HG03175 (cell line): ENCODE results near the gene CMC4.
A peak's percentile ranks its signal among the peaks of the same experiment; 100 is the strongest.

Experiments
- ATAC-seq: cut with Tn5 transposase; IDR thresholded peaks from one replicate; pipeline ENCODE4 v1.9.1; 2021; ENCODE audit warnings: mild to moderate bottlenecking, moderate library complexity; ENCODE audit not compliant: unreplicated experiment

CMC4 gene

DNA sequence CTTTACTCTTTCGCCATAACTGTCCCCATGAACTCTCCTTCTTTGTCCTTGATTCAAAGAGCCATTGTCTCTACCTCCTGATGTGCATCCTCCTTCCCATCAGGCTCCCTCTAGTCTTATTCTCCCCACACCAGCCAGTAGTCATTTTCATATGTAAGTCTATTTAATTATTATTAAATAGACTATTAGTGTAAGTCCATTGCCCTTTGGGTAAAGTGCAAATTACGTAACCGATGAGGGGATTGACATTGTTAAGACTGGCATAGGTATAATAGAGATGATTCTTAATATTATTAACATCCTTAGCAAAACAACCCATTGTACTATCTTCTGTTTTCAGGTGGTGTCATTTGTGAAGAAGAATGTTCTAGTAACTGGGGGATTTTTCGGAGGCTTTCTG lies 16.7 kb downstream of the CMC4 start:
- ATAC-seq = no peak

DNA sequence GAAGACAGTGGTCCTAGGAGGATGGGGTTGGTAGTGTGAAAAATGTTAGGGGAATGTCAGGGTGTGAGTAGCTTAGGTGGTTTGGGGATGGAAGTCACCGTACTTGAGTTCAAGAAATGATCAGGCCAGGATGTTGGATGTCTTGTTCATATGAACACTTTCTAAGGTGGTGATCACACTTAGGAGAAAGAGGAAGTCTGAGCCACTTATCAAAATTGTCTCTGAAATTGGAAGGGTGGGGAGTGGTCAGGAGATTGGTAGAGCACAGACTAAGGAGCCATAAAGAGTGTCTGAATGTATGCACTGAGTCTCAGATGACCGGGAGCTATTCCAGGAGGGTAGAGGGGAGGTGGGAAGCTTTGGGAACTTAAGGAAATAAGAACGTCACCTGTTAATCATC lies 17.3 kb downstream of the CMC4 start:
- ATAC-seq = no peak

DNA sequence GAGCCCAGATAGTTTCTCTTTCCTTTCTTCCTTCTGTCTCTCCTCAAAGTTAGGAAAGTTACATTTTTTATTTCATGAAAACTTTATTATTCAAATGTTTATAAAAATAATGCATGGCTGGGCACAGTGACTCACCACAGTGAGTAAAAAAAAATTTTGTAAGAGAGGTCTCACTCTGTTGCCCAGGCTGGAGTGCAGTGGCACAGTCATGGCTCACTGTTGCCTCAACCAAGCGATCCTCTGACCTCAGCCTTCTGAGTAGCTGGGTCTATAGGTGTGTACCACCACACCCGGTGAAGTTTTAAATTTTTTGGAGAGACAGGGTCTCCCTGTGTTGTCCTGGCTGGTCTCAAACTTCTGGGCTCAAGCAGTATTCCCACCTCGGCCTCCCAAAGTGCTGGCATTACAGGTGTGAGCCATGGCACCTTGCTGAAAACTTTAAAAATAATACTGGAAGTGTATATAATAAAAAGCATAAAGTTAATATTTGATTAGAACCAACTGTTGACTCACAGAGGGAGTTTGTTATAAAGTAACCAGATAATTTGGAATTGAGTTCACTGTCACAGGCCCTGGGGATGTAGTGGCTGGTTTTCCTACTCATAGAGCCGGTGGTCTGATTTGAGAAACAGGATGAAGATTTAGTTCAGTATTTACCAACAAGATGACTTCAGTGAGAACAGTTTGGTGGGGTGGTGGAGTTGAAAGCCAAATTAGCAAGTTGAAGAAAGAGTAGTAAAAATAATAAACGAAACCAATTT lies 18.0 kb downstream of the CMC4 start:
- ATAC-seq = no peak

DNA sequence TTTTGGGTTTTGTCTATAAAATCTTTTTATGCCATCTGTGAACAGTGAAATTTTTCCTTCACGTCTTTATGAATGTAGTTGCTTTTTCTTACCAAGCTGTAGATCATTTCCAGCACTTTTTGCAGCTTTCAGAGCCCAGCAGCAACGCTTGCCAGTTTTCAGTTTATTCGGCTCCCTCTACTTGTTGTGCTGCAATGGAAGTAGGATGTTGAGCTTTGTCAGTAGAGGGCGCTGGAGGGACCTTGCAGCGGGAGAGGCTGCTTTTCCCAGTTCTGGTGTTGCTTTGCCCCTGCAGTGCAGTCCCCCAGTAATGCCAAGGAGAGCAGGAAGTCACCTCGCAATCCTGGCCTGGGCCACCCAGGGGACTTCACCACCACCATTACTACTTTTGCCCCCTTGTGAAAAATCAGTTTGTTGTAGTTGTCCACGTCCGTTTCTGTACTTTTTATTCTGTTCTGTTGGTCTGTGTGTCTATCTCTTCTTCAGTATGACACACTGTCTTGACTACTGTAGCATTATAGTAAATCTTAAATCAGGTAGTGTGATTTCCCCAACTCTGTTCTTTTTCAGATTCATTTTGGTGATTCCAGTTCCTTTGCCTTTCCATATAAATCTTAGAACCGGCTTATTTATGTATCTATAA lies 21.8 kb downstream of the CMC4 start:
- ATAC-seq = no peak

DNA sequence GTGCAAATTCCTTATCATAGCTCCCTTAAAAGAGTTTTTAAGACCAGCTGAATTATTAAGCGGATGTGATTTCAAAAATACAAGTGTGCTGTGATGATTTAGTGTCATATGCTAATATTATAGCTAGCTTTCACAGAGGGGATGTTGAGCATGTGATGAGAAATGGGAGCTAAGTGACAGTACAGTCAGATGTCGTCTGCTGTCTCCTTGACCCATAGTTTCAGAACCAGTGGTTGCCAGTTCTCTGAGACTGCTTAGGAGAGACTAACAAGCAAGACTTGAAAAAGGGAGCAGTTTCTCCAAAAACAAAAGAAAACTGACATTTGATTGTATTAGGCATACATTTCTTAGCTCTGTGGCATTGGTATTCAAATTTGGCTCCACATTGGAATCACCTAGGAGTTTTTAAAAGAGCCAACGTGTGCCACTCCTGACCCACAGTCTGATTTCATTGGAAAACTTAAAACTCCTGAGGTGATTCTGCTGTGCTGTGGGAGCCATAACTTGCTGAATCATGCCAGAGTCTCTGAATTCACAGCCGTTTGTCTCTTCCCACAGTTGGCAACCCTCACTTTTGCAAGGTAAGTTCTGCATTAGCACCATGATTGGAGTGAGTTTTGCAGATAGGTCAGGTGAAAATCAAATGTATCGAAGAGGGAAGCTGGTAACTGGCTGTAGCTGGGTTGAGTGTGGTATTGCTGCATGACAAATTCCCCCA lies 24.0 kb downstream of the CMC4 start:
- no peak for ATAC-seq

DNA sequence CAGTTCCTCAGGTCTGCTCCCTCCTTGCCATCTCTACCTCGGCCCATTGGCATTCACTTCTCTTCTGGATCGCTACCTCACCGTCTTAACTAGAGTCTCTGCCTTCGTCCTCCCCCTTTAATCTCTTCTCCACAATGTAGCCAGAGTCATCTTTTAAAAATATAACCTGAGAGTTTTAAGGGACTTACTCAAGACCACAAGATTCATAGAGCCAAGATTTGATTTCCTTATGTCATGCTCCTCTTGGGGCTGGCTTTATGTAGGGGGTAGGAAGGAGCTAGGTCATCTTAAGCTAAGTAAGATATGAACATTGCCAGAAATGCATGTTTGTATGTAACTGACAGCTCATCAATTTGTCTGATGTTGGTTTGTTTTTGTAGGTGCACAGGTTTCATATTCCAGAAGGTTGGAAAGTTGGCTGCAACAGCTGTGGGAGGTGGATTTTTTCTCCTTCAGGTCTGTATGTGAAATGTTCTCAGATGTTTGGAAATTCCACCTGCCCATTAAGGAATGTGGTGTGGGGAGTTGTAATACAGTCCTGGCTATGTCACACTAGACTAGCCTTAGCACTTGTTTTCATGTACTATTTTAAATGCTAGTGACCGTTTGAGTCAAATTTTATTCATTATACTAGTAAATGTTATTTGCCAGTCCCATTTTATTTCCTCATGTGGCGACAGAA lies 24.7 kb downstream of the CMC4 start:
- no peak for ATAC-seq

DNA sequence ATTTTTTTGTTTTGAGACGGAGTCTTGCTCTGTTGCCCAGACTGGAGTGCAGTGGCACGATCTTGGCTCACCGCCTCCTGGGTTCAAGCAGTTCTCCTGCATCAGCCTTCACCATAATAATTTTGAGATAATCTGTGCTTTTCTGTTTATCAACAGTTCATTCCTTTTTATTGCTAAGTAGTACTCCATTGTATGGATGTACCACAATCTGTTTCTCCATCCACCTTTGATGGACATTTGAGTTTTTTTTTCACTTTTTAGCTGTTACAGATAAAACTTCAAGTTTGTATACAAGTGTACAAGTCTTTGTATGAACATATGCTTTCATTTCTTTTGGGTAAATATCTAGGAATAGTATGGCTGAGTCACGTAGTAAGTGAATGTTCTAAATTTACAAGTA lies 35.2 kb downstream of the CMC4 start:
- ATAC-seq = no peak

DNA sequence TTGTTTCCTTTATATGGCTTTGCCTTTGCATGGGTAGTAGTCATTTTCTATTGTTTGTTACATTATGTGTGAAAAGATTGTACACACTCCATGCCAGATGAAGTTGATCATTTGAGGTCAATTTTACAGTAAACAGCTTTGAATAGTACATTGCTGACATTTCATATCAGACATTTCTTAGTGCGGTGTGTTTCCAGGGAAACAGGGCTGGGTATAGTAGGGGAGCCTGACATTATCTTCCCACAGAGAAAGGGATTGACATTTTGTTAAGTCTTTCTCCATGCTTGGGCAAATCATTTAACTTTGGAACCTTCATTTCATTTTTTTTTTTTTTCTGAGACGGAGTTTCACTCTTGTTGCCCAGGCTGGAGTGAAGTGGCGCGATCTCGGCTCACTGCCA lies 39.3 kb downstream of the CMC4 start:
- ATAC-seq = no peak

DNA sequence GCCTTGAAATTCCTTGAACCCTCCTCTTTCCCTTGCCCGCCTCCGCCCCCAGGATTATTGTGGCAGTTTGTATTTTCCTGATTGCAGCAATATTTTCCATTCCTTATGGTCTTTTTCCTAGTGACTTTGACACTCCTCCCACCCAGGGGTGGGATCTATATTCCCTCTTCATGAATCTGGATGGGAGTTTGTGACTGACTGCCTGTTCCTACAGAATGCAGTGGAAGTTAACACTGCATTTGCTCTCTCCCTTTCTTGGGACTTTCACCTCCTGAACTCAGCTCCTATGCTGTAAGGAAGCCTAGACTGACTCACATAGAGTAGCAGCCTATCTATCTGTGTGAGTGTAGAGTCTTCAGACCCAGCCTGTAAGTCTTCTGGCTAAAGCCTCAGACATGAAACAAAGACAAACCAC lies 42.1 kb downstream of the CMC4 start:
- ATAC-seq = no peak

DNA sequence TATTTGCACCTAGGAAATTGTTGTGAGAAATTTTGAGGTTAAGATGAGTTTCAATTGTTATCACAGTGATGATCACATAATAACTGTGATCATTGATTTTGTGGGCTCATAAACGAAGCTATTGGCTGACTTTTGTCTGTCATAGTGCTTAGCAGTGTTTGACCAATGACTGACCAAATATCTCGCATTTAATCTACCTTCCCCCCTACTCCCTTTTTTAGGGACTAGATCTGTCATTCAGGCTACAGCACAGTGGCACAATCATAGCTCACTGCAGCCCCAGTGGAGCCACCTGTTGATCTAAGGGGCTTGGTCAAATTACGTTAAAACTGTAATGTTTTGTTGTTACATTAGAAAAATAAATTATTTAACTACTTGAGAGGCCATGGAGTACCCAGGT lies 42.8 kb downstream of the CMC4 start:
- ATAC-seq = no peak

DNA sequence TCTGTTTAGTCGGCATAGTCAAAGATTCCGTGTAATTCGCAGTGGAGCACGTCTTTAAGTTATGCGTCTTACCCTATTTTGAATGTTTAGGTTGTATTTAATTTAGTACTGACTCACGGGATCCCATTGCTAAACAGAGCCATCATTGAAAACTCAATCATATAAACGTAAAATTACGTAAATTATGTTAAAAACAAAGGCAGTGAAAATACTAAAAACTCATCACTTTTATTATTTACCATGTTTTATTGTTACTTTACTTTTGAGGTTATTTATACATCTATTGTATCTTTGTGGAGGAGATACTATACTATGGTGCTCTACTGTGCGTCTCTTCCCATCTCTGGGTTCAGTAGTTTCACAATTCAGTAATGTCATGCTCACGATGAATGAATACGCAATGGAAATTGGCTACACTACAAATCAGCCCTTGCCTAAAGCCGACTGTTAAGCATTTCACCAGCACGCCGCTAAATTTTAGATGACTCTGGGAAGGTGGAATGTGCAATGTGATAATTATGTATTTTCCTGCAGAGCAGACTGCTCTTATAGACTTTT lies 43.3 kb downstream of the CMC4 start:
- no peak for ATAC-seq

DNA sequence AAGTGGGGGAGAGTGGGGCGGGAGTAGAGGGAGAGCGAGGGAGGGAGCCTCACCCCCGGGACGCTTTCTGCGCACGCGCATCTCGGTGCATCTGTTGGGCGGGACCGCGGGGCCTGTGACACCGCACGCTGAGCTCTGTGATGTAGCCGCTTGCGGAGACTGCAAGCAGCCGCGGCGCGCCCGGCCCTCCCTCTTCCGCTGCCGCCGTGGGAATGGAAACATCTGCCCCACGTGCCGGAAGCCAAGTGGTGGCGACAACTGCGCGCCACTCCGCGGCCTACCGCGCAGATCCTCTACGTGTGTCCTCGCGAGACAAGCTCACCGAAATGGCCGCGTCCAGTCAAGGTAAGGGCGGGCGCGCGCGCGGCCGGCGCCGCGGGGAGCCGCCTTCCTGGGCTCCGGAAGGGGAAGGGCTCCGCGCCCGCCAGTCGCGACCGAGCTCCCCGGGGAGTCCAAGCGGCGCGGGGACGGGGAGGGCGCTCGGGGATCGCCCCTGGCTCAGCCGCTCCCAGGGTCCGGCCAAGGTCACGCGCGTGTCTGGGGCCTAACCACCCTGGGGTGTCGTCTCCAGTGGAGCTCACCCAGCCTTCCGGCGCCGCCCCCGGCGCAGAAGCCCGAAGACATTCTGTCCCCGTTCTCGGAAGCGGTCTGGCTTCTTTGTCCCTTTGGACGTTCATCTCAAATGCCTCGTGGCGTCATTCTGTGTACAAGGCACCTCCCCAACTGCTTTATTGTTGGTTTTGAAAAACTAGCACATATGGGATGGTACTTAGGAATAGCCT lies 44.0 kb downstream of the CMC4 start, which contains the start of gene FUNDC2:
Gene FUNDC2, plus strand, starts transcription at position 118 of the 782 bp plus-strand sequence. Its CDS starts 95 bp downstream, at position 213.
- ATAC-seq = peak; percentile 91

DNA sequence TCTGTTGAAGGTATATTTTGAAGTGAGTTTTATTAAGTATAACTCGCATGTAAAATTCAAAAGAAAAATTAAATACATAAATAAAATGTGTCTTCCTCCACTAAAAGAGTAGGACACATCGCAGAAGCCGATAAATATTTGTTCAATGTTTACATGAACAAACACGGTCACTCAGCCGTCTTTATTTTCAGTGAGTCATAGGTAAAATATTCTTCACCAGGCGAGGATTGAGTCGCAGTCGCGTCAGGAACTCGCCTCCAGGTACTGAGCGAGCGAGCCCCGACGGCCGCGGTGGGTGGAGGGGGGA lies 44.6 kb downstream of the CMC4 start:
- no peak for ATAC-seq

DNA sequence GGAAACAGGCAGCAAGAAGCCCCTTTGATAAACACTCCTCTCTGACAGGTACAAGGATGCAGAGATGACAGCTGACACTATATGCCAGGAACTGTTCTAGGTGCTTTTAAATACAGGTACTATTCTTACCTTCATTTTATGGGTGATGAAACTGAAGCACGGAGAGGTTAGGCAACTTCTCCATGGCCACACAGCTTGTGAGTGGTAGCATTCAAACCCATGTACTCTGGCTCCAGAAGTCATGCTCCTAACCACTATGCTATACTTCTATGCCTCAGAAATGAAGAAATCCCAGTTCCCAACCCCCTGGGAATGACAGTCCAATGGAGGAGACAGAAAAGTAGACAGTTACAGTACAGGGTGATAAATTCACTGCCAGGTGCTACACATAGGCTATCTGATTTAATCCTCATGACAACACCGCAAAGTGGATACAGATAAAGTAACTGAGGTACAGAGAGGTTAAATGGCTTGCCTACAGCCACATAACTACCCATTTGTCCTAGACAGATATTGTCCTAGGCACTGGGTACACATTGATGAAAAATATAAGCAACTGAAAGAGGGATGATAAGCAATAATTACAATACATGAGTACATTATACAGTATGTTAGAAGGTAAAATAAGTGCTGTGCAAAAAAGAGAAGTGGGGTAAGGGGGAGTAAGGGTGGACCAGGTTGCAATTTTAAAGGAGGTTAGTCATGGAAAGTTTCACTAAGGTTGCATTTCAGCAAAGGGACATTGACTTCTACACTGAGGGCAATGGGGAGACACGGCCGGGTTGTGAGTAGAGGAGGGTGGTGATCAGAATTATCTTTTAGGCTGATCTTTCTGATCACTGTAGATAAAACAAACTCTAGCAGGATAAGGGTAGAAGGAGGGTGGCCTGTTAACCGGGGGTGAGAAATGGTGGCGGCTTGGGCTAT lies 46.8 kb downstream of the CMC4 start:
- ATAC-seq = no peak

DNA sequence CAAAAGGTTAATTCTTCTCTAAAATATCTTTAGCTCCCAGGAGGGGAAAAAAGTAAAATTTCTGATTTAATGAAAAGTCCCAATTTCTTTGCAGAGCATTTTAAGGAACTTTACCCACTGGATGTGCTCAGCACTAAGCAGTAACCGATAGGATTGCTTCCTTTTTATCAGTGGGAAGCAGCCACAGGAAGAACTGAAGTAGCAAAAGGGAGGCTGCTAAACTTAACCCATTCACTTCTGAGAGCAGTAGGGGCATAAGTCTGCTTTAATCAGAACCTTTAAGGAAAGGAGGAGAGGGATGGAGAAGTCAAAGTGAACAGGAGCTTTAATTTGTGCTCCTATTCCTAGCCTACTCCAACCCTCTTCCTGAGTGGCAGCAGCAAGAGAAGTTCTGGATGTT lies 48.4 kb downstream of the CMC4 start, which contains the start of gene F8:
Gene F8, minus strand, starts transcription at position 139 of the 400 bp plus-strand sequence. CDS start 171 bp downstream, outside the sequence.
- ATAC-seq = no peak

DNA sequence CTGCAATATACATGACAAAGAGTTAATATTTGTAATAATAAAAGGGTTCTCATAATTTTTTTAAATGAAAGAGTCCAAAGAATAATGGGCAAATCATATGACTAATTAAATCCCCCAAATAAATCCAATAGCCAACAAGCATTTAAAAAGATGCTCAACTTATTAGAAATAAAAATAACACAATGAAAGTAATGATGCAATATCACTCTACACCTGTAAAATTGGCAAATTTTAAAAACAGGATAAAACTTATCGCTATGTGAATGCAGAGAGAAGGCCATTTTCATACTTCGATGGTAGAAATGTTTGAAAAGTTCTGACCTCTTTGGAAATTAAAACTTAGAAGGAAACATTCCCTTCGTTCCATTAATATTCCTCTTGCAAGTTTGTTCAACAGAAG lies 50.3 kb downstream of the CMC4 start:
- no peak for ATAC-seq
